NOMO-1 (cell line): ENCODE measurements around the gene GLI2.

ENCODE experiments used
- DNase-seq, 2 experiments: peaks; one replicate each; lab custom pipeline; 2025; ENCODE audit not compliant: unreplicated experiment in 2 of 2; lab: John Stamatoyannopoulos, UW

The GLI2 gene

DNA sequence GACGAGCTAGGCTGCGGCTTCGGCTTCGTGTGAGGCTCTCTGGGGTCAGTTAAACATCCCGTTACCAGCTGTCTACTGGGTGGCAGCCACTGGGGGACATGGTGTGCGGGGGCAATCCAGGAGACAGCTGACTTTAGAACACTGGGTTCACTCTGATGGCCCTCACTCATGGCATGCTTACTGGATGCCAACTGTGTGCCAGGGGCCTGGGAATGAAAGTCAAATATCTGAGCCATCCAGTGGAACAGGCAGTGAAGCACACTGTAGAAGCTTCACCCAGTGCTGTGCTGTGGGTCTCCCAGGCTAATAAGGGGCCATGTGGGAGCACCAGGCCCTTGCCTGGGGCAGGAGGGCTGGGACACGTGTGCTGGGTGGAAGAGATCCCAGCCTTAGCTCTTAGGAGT is 48.3 kb downstream of the GLI2 start:
- no peak for DNase-seq
